ENCODE results near the gene TTBK1. TPM values are rescaled to one million over a fixed set of nuclear protein-coding genes. Genes with fewer than 3 reads are reported as not detected.

Gene TTBK1
- total and polyA plus RNA-seq, 4 donors, result 0.05 to 0.31 (median 0.12) TPM

DNA sequence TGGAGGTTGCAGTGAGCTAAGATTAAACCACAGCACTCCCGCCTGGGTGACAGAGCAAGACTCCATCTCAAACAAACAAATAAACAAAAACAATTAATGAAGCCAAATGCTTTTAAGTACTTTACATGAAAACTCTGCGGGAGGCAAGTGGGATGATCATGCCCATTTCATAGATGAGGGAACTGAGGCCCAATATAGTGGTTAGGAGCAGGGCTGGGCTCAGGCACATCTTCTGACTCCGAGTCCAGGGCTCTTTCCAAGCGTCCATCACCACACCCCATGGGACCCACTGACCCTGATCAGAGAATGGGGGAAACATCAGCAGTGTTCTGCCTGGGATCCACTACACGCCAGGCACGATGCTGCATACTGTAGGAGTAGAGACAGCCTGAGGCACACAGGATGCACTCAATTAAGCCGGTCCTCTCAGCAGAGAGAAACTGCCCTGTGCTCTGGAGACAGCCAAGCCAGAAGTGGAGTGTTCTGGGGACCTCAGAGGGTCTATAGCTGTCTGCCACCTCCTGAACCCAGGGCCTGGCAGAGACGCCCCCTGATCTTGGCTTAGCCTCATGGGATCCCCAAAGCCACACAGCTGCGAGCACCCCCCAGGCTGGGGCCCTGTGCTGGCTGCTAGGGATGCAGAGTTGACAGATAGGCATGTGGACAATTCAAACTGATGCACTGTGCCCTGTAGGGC is 13.5 kb downstream of the TTBK1 start:
- WGBS, 2 donors, result 89 to 96% methylated on average over 9 of the region's 9 CpGs
- Histone ChIP-seq H3K4me1 (ENCODE audit: control insufficient read depth in 5 of 5, insufficient read depth in 5 of 5, low read length in 5 of 5) (peaks cover 0 to 4% (median 0%) of the 10 kb centered on the region in 5 donors), H3K27ac (ENCODE audit: low read depth in 1 of 2, low read length in 1 of 2) (no peak overlapping the region), H3K9me3 (ENCODE audit: control insufficient read depth in 4 of 4, insufficient read depth in 3 of 4, low read length in 3 of 4) (no peaks in the 10 kb centered on the region), H3K36me3 (ENCODE audit: control insufficient read depth in 4 of 4, insufficient read depth in 4 of 4, low read length in 4 of 4) (no peaks in the 10 kb centered on the region), H3K9ac (ENCODE audit: insufficient read depth in 1 of 2, low read length in 2 of 2) (no peak overlapping the region), H3K27me3 (ENCODE audit: control insufficient read depth in 3 of 3, insufficient read depth in 3 of 3, low read length in 2 of 3) (peaks cover 0 to 2% (median 0%) of the 10 kb centered on the region in 3 donors), H3K4me3 (no peak overlapping the region)
- TF ChIP-seq, protein P1, sequence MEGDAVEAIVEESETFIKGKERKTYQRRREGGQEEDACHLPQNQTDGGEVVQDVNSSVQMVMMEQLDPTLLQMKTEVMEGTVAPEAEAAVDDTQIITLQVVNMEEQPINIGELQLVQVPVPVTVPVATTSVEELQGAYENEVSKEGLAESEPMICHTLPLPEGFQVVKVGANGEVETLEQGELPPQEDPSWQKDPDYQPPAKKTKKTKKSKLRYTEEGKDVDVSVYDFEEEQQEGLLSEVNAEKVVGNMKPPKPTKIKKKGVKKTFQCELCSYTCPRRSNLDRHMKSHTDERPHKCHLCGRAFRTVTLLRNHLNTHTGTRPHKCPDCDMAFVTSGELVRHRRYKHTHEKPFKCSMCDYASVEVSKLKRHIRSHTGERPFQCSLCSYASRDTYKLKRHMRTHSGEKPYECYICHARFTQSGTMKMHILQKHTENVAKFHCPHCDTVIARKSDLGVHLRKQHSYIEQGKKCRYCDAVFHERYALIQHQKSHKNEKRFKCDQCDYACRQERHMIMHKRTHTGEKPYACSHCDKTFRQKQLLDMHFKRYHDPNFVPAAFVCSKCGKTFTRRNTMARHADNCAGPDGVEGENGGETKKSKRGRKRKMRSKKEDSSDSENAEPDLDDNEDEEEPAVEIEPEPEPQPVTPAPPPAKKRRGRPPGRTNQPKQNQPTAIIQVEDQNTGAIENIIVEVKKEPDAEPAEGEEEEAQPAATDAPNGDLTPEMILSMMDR (IDR thresholded peaks at IDR 0.05; ENCODE audit: control extremely low read depth, extremely low read depth), result no peak
- ATAC-seq (ENCODE audit: insufficient read depth, low FRiP score), result no peak
- no peak for DNase-seq

GRCh38 chr6:43257367-43258145 is 14.3 kb downstream of the TTBK1 start:
- DNase-seq, result no peak
- no peak overlapping the region for H3K4me3 ChIP-seq
- peaks cover 0 to 4% (median 0%) of the 10 kb centered on the region in 5 donors for H3K4me1 ChIP-seq (ENCODE audit: control insufficient read depth in 5 of 5, insufficient read depth in 5 of 5, low read length in 5 of 5)
- no peak for ATAC-seq (ENCODE audit: insufficient read depth, low FRiP score)
- H3K27ac ChIP-seq (ENCODE audit: low read depth in 1 of 2, low read length in 1 of 2), result no peak overlapping the region
- no peaks in the 10 kb centered on the region for H3K27me3 ChIP-seq (ENCODE audit: control insufficient read depth in 3 of 3, insufficient read depth in 3 of 3, low read length in 2 of 3)
- 84 to 88% methylated on average over 12 of the region's 12 CpGs for WGBS, 2 donors
- H3K9me3 ChIP-seq (ENCODE audit: control insufficient read depth in 4 of 4, insufficient read depth in 3 of 4, low read length in 3 of 4), result no peaks in the 10 kb centered on the region
- TF ChIP-seq, protein P1 (IDR thresholded peaks at IDR 0.05; ENCODE audit: control extremely low read depth, extremely low read depth), result no peak
- H3K36me3 ChIP-seq (ENCODE audit: control insufficient read depth in 4 of 4, insufficient read depth in 4 of 4, low read length in 4 of 4), result no peaks in the 10 kb centered on the region
- no peak overlapping the region for H3K9ac ChIP-seq (ENCODE audit: insufficient read depth in 1 of 2, low read length in 2 of 2)

GRCh38 chr6:43258180-43258579 is 14.9 kb downstream of the TTBK1 start:
- ATAC-seq (ENCODE audit: insufficient read depth, low FRiP score) (no peak), DNase-seq (no peak)
- Histone ChIP-seq H3K9me3 (ENCODE audit: control insufficient read depth in 4 of 4, insufficient read depth in 3 of 4, low read length in 3 of 4) (no peaks in the 10 kb centered on the region), H3K27me3 (ENCODE audit: control insufficient read depth in 3 of 3, insufficient read depth in 3 of 3, low read length in 2 of 3) (no peaks in the 10 kb centered on the region), H3K4me1 (ENCODE audit: control insufficient read depth in 5 of 5, insufficient read depth in 5 of 5, low read length in 5 of 5) (peaks cover 0 to 4% (median 0%) of the 10 kb centered on the region in 5 donors), H3K9ac (ENCODE audit: insufficient read depth in 1 of 2, low read length in 2 of 2) (no peak overlapping the region), H3K27ac (ENCODE audit: low read depth in 1 of 2, low read length in 1 of 2) (no peak overlapping the region), H3K36me3 (ENCODE audit: control insufficient read depth in 4 of 4, insufficient read depth in 4 of 4, low read length in 4 of 4) (no peaks in the 10 kb centered on the region), H3K4me3 (no peak overlapping the region)
- TF ChIP-seq, protein P1 (IDR thresholded peaks at IDR 0.05; ENCODE audit: control extremely low read depth, extremely low read depth), result no peak
- 74 to 84% methylated on average over 4 of the region's 4 CpGs for WGBS, 2 donors

Data from lung (tissue), 12 donors.